ENCODE measurements around the gene SLC25A15.

The SLC25A15 gene

DNA sequence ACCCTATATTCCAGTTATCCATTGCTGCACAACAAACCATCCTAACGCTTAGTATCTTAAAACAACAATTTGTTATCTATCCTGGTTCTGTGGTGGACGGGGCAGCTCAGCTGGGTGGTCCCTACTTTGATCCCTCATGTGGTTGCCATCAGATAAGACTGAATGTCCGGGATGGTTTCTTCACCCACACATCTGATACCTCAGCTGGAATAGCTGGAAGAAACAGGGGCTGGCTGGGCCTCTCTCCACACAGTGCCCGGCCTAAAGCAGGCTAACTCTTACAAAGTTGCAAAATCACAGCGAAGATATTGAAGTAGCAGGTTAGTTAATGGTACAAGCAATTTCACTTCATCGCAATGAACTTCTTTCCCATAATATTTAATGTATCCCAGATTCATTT, 14.7 kb upstream of the SLC25A15 start:
- no peak for DNase-seq (ENCODE audit: low read depth)
- H3K4me3 ChIP-seq (replicated peaks; ENCODE audit: low read depth, low read length) = no peak overlapping the region
- TF ChIP-seq, protein P1, sequence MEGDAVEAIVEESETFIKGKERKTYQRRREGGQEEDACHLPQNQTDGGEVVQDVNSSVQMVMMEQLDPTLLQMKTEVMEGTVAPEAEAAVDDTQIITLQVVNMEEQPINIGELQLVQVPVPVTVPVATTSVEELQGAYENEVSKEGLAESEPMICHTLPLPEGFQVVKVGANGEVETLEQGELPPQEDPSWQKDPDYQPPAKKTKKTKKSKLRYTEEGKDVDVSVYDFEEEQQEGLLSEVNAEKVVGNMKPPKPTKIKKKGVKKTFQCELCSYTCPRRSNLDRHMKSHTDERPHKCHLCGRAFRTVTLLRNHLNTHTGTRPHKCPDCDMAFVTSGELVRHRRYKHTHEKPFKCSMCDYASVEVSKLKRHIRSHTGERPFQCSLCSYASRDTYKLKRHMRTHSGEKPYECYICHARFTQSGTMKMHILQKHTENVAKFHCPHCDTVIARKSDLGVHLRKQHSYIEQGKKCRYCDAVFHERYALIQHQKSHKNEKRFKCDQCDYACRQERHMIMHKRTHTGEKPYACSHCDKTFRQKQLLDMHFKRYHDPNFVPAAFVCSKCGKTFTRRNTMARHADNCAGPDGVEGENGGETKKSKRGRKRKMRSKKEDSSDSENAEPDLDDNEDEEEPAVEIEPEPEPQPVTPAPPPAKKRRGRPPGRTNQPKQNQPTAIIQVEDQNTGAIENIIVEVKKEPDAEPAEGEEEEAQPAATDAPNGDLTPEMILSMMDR (IDR thresholded peaks at IDR 0.05; ENCODE audit: low read length, missing control alignments) = no peak

DNA sequence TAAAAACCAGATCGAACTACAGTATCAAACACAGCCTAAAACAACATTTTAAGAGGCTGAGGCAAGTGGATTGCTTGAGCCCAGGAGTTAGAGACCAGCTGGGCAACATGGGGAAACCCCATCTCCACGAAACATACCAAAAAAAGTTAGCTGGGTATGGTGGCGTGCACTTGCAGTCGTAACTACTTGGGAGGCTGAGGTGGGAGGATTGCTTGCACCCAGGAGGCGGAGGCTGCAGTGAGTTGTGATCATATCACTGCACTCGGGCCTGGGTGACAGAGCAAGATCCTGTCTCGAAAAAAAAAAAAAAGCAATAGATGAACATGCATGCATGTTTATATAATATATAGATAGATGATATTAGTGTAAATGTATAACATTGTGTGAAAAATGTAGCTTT, 13.2 kb upstream of the SLC25A15 start:
- DNase-seq (ENCODE audit: low read depth) = no peak

DNA sequence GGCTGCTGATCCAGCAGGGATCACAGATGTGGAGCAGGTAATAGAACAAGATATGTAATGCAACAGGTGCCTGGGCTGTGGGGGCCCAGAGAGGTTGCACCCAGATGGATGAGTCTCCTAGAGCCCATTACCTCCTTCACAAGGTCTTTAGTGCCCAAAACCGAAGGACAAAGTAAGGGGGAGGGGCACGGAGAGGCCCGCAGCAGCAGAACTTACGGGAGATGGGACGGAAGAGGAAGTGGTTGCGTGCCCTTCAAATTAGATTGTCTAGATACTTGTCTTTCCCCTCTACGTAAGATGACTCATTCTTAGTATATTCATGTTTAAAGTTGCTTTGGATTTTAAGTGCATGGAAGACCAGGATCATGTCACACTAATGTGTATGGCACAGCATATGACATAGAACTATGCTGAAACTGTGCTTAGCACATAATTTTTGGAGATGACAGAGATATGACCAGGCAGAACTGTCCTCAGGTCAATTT, 12.7 kb upstream of the SLC25A15 start:
- no peak overlapping the region for H3K4me3 ChIP-seq (replicated peaks; ENCODE audit: low read depth, low read length)
- TF ChIP-seq, protein P1 (IDR thresholded peaks at IDR 0.05; ENCODE audit: low read length, missing control alignments) = no peak
- DNase-seq (ENCODE audit: low read depth) = peak; percentile 40

More for the DNA sequence above, 13.2 kb upstream of the SLC25A15 start:
- TF ChIP-seq, protein P1 (IDR thresholded peaks at IDR 0.05; ENCODE audit: low read length, missing control alignments) = no peak
- no peak overlapping the region for H3K4me3 ChIP-seq (replicated peaks; ENCODE audit: low read depth, low read length)

DNA sequence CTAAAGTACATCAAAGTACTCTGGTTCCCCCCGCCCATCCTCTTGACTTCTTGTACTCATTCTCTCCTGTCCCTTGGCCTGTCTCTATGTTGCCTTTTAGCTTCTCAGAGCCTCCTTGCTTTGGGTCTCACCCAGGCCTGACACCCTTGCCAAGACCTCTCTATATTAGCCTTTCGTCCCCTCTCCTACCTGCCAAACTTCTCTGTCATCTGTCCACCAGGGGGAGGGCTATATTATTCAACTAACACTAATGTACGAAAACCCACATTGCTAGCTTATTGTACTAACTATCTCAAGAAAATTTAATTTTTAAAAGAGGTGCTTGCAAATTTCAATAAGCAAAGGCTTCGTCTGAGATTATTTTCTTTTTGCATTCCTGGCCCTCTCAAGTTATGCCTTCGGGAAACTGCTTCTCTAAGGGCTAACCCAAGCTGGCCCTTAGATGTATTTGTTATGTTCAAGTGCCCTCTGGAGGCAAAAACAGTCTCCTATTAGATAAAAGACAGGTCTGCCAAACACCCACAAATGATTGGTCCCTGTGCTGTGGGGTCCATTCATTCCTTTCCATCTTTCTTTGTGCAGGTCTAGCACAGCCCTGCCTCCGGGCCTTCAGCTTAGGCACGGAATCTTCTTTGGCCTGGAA, 12.1 kb upstream of the SLC25A15 start:
- DNase-seq (ENCODE audit: low read depth) = peak; percentile 67
- TF ChIP-seq, protein P1 (IDR thresholded peaks at IDR 0.05; ENCODE audit: low read length, missing control alignments) = peak; percentile 55
- peak overlapping the region; percentile 15 for H3K4me3 ChIP-seq (replicated peaks; ENCODE audit: low read depth, low read length)

DNA sequence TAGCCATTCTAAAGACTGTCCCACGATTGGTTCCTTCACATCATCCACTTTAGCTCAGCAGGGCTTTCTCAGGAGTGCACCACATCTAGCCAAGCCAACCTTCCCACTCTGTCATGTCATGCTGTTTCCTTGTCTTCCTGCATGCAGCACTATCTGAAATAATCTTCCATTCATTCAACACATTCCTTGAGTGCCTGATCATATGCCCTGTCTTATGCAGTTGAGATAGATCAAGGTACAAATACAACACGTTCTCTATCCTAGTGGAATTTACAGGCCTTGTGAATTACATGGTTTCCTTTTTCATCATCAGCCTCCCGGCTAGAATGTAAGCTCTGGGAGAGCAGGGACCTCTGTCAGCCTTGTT, 11.6 kb upstream of the SLC25A15 start:
- H3K4me3 ChIP-seq (replicated peaks; ENCODE audit: low read depth, low read length) = no peak overlapping the region
- DNase-seq (ENCODE audit: low read depth) = no peak
- TF ChIP-seq, protein P1 (IDR thresholded peaks at IDR 0.05; ENCODE audit: low read length, missing control alignments) = no peak

DNA sequence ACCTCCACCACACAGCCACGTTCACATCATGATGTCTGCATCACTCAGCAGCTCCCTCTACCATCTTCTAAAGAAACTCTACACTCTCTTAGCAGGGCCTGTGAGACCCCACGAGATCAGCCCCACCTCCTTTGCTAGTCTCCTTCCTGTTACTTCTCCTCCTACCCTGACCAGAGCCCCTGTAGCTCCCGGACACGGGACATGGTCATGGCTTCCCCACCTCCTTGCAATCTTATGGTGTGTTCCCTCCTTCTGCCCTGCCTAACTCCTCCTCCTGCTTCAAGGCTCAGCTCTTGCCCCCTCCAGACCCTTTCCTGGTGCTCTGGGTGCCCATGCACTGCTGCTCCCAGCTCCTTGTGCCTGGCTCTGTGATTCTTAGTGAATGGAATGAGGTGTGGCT, 10.4 kb upstream of the SLC25A15 start:
- TF ChIP-seq, protein P1 (IDR thresholded peaks at IDR 0.05; ENCODE audit: low read length, missing control alignments) = no peak
- no peak overlapping the region for H3K4me3 ChIP-seq (replicated peaks; ENCODE audit: low read depth, low read length)
- DNase-seq (ENCODE audit: low read depth) = no peak

DNA sequence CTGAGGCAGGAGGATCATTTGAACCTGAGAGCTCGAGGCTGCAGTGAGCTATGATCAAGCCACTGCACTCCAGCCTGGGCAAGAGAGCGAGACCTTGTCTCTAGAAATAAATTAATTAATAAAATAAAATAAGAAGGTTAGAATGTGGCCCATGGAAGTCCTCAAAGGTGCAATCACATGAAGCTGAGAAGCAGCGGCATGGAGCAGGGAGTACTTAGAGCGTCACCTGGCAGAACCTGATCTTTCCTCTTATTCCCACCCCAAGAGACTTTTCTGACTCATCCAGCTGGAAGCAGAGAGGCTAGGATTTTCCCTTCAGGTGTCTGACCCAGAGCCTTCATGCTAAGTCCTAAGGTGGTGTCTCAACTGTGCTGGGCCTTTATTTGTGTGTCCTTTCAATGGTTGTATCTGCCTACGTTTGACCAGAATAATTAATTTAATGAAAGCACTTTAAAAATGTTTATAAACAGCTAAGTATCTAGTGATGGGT, 9.6 kb upstream of the SLC25A15 start:
- H3K4me3 ChIP-seq (replicated peaks; ENCODE audit: low read depth, low read length) = no peak overlapping the region
- TF ChIP-seq, protein P1 (IDR thresholded peaks at IDR 0.05; ENCODE audit: low read length, missing control alignments) = no peak
- DNase-seq (ENCODE audit: low read depth) = no peak
